IMR-90 (cell line): ENCODE data around the gene CPLX3. TPM values are rescaled to one million over a fixed set of nuclear protein-coding genes. Genes with fewer than 3 reads are reported as not detected.

ENCODE experiments used
- ATAC-seq: fragments of 200-7000 bp; cut with Tn5 transposase; 2 replicates; pipeline ENCODE4 v1.9.1; 2020; ENCODE audit warnings: low read depth, mild to moderate bottlenecking, moderate library complexity
- BruUV-seq: library from RNA; stranded (reverse); fragments of 400-500 nt; replicated peaks from 2 replicates; lab custom pipeline; 2021; lab: Mats Ljungman, UMichigan
- CTCF ChIA-PET: fragments of 300-600 bp; formaldehyde crosslinking; extraction: SDS; loops from one replicate; lab custom pipeline; 2021; ENCODE audit warnings: antibody characterized with exemption; lab: Yijun Ruan, JAX
- POLR2A ChIA-PET: fragments of 300-600 bp; sonication (Branson Sonifier 250); formaldehyde crosslinking; loops from one replicate; lab custom pipeline; 2022; ENCODE audit warnings: antibody characterized with exemption; ENCODE audit not compliant: unreplicated experiment; lab: Charles Lee
- DNase-seq: peaks from one replicate; pipeline ENCODE4 v3.0.0; 2013
- H2AFZ ChIP-seq: replicated peaks from 2 replicates; pipeline ENCODE3; 2013; ENCODE audit warnings: low read length, mild to moderate bottlenecking; ENCODE audit not compliant: poor library complexity
- H2AK5ac ChIP-seq: 2 replicates; pipeline ENCODE4 v1.6.1; 2013; ENCODE audit warnings: low read depth, low read length, inconsistent platforms
- H2AK9ac ChIP-seq: replicated peaks from 2 replicates; pipeline ENCODE3; 2013; ENCODE audit warnings: mild to moderate bottlenecking, low read depth, low read length, moderate library complexity; ENCODE audit not compliant: poor library complexity
- H2BK120ac ChIP-seq: 2 replicates; pipeline ENCODE4 v1.6.1; 2013; ENCODE audit warnings: low read depth, low read length, inconsistent platforms
- H2BK15ac ChIP-seq: 3 replicates; pipeline ENCODE4 v1.6.1; 2013; ENCODE audit warnings: low read depth, low read length, inconsistent platforms
- H2BK20ac ChIP-seq: 2 replicates; pipeline ENCODE4 v1.6.1; 2013; ENCODE audit warnings: low read depth, mild to moderate bottlenecking, inconsistent platforms, low read length, moderate library complexity
- H2BK5ac ChIP-seq: 2 replicates; pipeline ENCODE4 v1.6.1; 2013; ENCODE audit warnings: mild to moderate bottlenecking, low read depth, low read length, inconsistent platforms; ENCODE audit not compliant: poor library complexity, severe bottlenecking
- H3K14ac ChIP-seq: replicated peaks from 2 replicates; pipeline ENCODE4 v1.6.1; 2013; ENCODE audit warnings: low read depth, low read length, inconsistent platforms
- H3K18ac ChIP-seq: 2 replicates; pipeline ENCODE4 v1.6.1; 2013; ENCODE audit warnings: low read depth, low read length, control low read depth
- H3K23ac ChIP-seq: 2 replicates; pipeline ENCODE4 v1.6.1; 2013; ENCODE audit warnings: low read depth, low read length, inconsistent platforms
- H3K27ac ChIP-seq: 2 replicates; pipeline ENCODE4 v1.5.1; 2013; ENCODE audit warnings: mild to moderate bottlenecking, control low read depth, low read length; ENCODE audit not compliant: insufficient read depth
- H3K27me3 ChIP-seq: 2 replicates; pipeline ENCODE4 v1.6.1; 2013; ENCODE audit warnings: low read length; ENCODE audit not compliant: control insufficient read depth, insufficient read depth
- H3K36me3 ChIP-seq: 2 replicates; pipeline ENCODE4 v1.6.1; 2013; ENCODE audit warnings: low read length, mixed read lengths; ENCODE audit not compliant: control insufficient read depth, insufficient read depth
- H3K4ac ChIP-seq: 2 replicates; pipeline ENCODE4 v1.6.1; 2013; ENCODE audit warnings: low read depth, low read length, inconsistent platforms
- H3K4me1 ChIP-seq: 2 replicates; pipeline ENCODE4 v1.6.1; 2013; ENCODE audit warnings: low read length, mixed read lengths; ENCODE audit not compliant: control insufficient read depth, insufficient read depth
- H3K4me2 ChIP-seq: 2 replicates; pipeline ENCODE4 v1.6.1; 2013; ENCODE audit warnings: low read depth, mild to moderate bottlenecking, control low read depth, low read length, moderate library complexity
- H3K4me3 ChIP-seq: 2 replicates; pipeline ENCODE4 v1.5.1; 2013; ENCODE audit warnings: low read depth, mild to moderate bottlenecking, control low read depth, low read length, moderate library complexity; ENCODE audit not compliant: insufficient read depth
- H3K56ac ChIP-seq: 2 replicates; pipeline ENCODE4 v1.6.1; 2013; ENCODE audit warnings: low read length, inconsistent platforms; ENCODE audit not compliant: insufficient read depth; ENCODE audit errors: extremely low read depth
- H3K79me1 ChIP-seq, 2 experiments: 2 replicates each; pipeline ENCODE4 v1.6.1; 2013; ENCODE audit warnings: low read length in 2 of 2, inconsistent platforms in 1 of 2, low read depth in 1 of 2
- H3K9ac ChIP-seq: 2 replicates; pipeline ENCODE4 v1.6.1; 2013; ENCODE audit warnings: low read depth, low read length, control low read depth
- H3K9me1 ChIP-seq: 2 replicates; pipeline ENCODE4 v1.6.1; 2013; ENCODE audit warnings: low read length, inconsistent platforms; ENCODE audit not compliant: insufficient read depth
- H3K9me3 ChIP-seq: 2 replicates; pipeline ENCODE4 v1.6.1; 2013; ENCODE audit warnings: low read length; ENCODE audit not compliant: control insufficient read depth, insufficient read depth
- H4K20me1 ChIP-seq: 2 replicates; pipeline ENCODE4 v1.6.1; 2013; ENCODE audit warnings: low read length, inconsistent platforms; ENCODE audit not compliant: insufficient read depth
- H4K5ac ChIP-seq: 2 replicates; pipeline ENCODE4 v1.6.1; 2013; ENCODE audit warnings: mild to moderate bottlenecking, low read depth, low read length, control low read depth
- H4K8ac ChIP-seq, 2 experiments: 2 replicates each; pipeline ENCODE4 v1.6.1; 2013; ENCODE audit warnings: low read depth in 2 of 2, low read length in 2 of 2, control low read depth in 1 of 2, inconsistent platforms in 1 of 2
- H4K91ac ChIP-seq: 2 replicates; pipeline ENCODE4 v1.6.1; 2013; ENCODE audit warnings: low read depth, low read length, inconsistent platforms; ENCODE audit not compliant: insufficient read depth
- MXI1 ChIP-seq: IDR thresholded peaks from 2 replicates; pipeline ENCODE4 v1.6.1; 2012; ENCODE audit warnings: low read depth, mild to moderate bottlenecking, low read length, moderate library complexity, borderline replicate concordance
- WGBS, 2 experiments: methylation state at CpG; one replicate each; pipeline versions ENCODE4 v1.1.5 to v1.1.7; 2013; ENCODE audit warnings: missing lambda C conversion rate in 2 of 2; ENCODE audit not compliant: insufficient read length in 1 of 2; ENCODE audit errors: extremely low coverage in 2 of 2; 5-methylcytosine and 5-hydroxymethylcytosine counted together
- dilution Hi-C: fragments of 300-500 bp; cut with HindIII; formaldehyde crosslinking; loops from one replicate; pipeline ENCODE4 v1.14.3; 2018; ENCODE audit warnings: low sequenced_read_pairs; ENCODE audit not compliant: unreplicated experiment
- in situ Hi-C: fragments of 300-500 bp; cut with MboI; formaldehyde crosslinking; loops from 3 replicates; pipeline ENCODE4 v1.14.3; 2019; ENCODE audit warnings: low sequenced_read_pairs, inconsistent platforms, mixed read lengths
- intact Hi-C: fragments of 100-400 bp; cut with micrococcal nuclease; formaldehyde crosslinking; loops from 2 replicates; pipeline ENCODE4 v1.10.0; 2022
- polyA plus RNA-seq, 3 experiments: library from polyadenylated mRNA; depleted of rRNA; stranded (reverse); fragments of >200 nt; gene quantifications; 2 replicates each; pipeline ENCODE4 v1.2.3, GENCODE V29; 2012; ENCODE audit warnings: low replicate concordance in 1 of 3
- total RNA-seq: library from RNA; depleted of rRNA; stranded (reverse); fragments of >200 nt; gene quantifications from 2 replicates; pipeline ENCODE4 v1.2.3, GENCODE V29; 2012

The CPLX3 gene
- total and polyA plus RNA-seq, 2 of the 4 experiments (the other 2 are of a cell fraction): not detected

DNA sequence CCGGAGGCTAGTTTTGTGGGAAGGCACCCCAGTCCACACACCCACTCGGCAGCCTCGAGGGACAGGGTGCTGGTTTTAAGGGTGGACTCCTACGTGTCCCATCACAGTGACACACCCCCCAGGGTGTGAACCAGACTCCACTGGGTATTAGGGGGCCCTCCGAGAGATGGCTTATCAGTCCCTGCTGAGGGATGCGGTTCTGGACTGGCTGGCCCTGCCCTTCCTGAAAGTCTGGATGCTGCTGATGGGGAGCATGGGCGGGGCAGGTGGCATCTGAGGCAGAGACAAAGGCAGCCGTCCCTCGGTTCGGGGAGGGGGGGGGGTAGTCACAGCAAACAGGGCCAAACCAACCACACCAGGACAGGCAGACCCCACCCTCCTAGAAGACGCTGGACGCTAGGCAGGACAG, 17.5 kb downstream of the CPLX3 start:
- Histone ChIP-seq H3K4me3 (no peak overlapping the region), H2AK5ac (peak overlapping the region; percentile 40), H3K79me1 (peaks cover 0 to 17% of the 10 kb centered on the region in 2 experiments; a peak in 1 of 4 replicates), H3K27me3 (no peaks in the 10 kb centered on the region), H3K9ac (peak overlapping the region; percentile 43; the same call in 1 of the 2 replicates), H3K18ac (no peak overlapping the region), H2AK9ac (peak overlapping the region; percentile 94), H3K4me2 (no peak overlapping the region; the same call in 1 of the 2 replicates), H2AFZ (no peak overlapping the region), H4K8ac (peak overlapping the region; percentile 89 to 91; a peak in 2 of 4 replicates), H3K56ac (no peak overlapping the region), H3K36me3 (peaks cover 24% of the 10 kb centered on the region), H4K5ac (no peak overlapping the region), H3K9me3 (no peaks in the 10 kb centered on the region), H2BK120ac (no peak overlapping the region), H4K20me1 (no peaks in the 10 kb centered on the region), H3K23ac (0 out of 2 replicates have a peak overlapping the region, but pooled peaks have one; percentile 70), H2BK5ac (no peak overlapping the region), H3K4ac (peak overlapping the region; percentile 92; the same call in 1 of the 2 replicates), H2BK20ac (no peak overlapping the region), H3K9me1 (0 out of 2 replicates have a peak, but pooled peaks cover 3% of the 10 kb centered on the region), H4K91ac (no peak overlapping the region), H2BK15ac (no peak overlapping the region), H3K14ac (no peak overlapping the region), H3K4me1 (peaks cover 4% of the 10 kb centered on the region; the same call in 1 of the 2 replicates), H3K27ac (no peak overlapping the region)
- intact Hi-C loops (loop anchor here (5.0 kb wide), 2 partner anchors 48 to 63 kb away; partner anchors contain the start of genes FAM219B and MPI), in situ Hi-C loops (no loop called here), dilution Hi-C loops (no loop called here)
- BruUV-seq: TSS peak; percentile 64
- TF ChIP-seq MXI1: no peak
- CTCF ChIA-PET: no interaction called here
- WGBS, 2 experiments: no CpG with 5 or more reads among the region's 12 CpGs
- no peak for ATAC-seq
- POLR2A ChIA-PET: no interaction called here
- DNase-seq: no peak
